Hepatocyte (in vitro differentiated cells): ENCODE measurements around the gene RAP1GAP2. TPM values are rescaled to one million over a fixed set of nuclear protein-coding genes. Genes with fewer than 3 reads are reported as not detected.
A peak's percentile ranks its signal among the peaks of the same experiment; 100 is the strongest.
"Not testable (repeated sequence)": the region's sequence is repeated elsewhere in the genome, so short reads cannot be mapped to it uniquely, and the experiment has no call there.

ENCODE experiments used
- DNase-seq: peaks from one replicate; pipeline ENCODE4 v3.0.0-alpha.2; 2016; ENCODE audit warnings: low spot score
- H2AFZ ChIP-seq: fragments of 200-600 bp; sonication (generic); 2 replicates; pipeline ENCODE4 v1.6.0; 2016; ENCODE audit warnings: antibody characterized with exemption, mild to moderate bottlenecking
- H3K27ac ChIP-seq: fragments of 200-600 bp; sonication (generic); 2 replicates; pipeline ENCODE4 v1.5.1; 2016; ENCODE audit warnings: mild to moderate bottlenecking
- H3K27me3 ChIP-seq: fragments of 200-600 bp; sonication (generic); 2 replicates; pipeline ENCODE4 v1.6.1; 2016
- H3K36me3 ChIP-seq: fragments of 200-600 bp; sonication (generic); replicated peaks from 2 replicates; pipeline ENCODE4 v1.5.1; 2016; ENCODE audit warnings: low read depth; ENCODE audit not compliant: insufficient read depth
- H3K4me1 ChIP-seq: fragments of 200-600 bp; sonication (generic); 2 replicates; pipeline ENCODE4 v1.5.1; 2016; ENCODE audit warnings: mild to moderate bottlenecking, moderate library complexity; ENCODE audit not compliant: insufficient read depth
- H3K4me2 ChIP-seq: fragments of 200-600 bp; sonication (generic); 2 replicates; pipeline ENCODE4 v1.6.0; 2016
- H3K4me3 ChIP-seq: fragments of 200-600 bp; sonication (generic); 2 replicates; pipeline ENCODE4 v1.5.1; 2016; ENCODE audit warnings: mild to moderate bottlenecking
- H3K79me2 ChIP-seq: fragments of 200-600 bp; sonication (generic); 2 replicates; pipeline ENCODE4 v1.6.0; 2017; ENCODE audit warnings: mild to moderate bottlenecking
- H3K9me2 ChIP-seq: fragments of 200-600 bp; sonication (generic); replicated peaks from 2 replicates; pipeline ENCODE4 v1.6.0; 2017; ENCODE audit warnings: mild to moderate bottlenecking; ENCODE audit not compliant: insufficient read depth
- H3K9me3 ChIP-seq: fragments of 200-600 bp; sonication (generic); 2 replicates; pipeline ENCODE4 v1.5.1; 2016; ENCODE audit warnings: low read depth, mild to moderate bottlenecking
- H4K20me1 ChIP-seq: fragments of 200-600 bp; sonication (generic); 2 replicates; pipeline ENCODE4 v1.6.0; 2016; ENCODE audit warnings: mild to moderate bottlenecking; ENCODE audit not compliant: insufficient read depth, poor library complexity, severe bottlenecking
- CTCF ChIP-seq: fragments of 200-600 bp; sonication (generic); IDR thresholded peaks from 2 replicates; pipeline ENCODE4 v1.5.1; 2016; ENCODE audit warnings: antibody characterized with exemption, mild to moderate bottlenecking; ENCODE audit not compliant: poor library complexity
- EZH2 ChIP-seq: fragments of 200-600 bp; sonication (generic); IDR thresholded peaks from 2 replicates; pipeline ENCODE4 v1.6.1; 2016; ENCODE audit warnings: antibody characterized with exemption, mild to moderate bottlenecking, borderline replicate concordance
- EZH2phosphoT487 ChIP-seq: fragments of 200-600 bp; sonication (generic); IDR thresholded peaks from one replicate; pipeline ENCODE4 v1.6.1; 2018; ENCODE audit warnings: antibody characterized with exemption, mild to moderate bottlenecking, low read depth, moderate library complexity; ENCODE audit not compliant: unreplicated experiment, severe bottlenecking
- WGBS: methylation state at CpG from one replicate; pipeline ENCODE4 v1.1.6; 2016; ENCODE audit warnings: low lambda C conversion rate; ENCODE audit errors: missing lambda C conversion rate; 5-methylcytosine and 5-hydroxymethylcytosine counted together
- polyA plus RNA-seq: library from polyadenylated mRNA; unstranded; fragments of >200 nt; fragmentation: Nextera tagmentation; extraction: Ambion mirVana; gene quantifications from 2 replicates; pipeline ENCODE4 v1.2.1, GENCODE V29; 2016
- total RNA-seq: library from RNA; depleted of rRNA; stranded (reverse); fragments of >200 nt; gene quantifications from 2 replicates; pipeline ENCODE4 v1.2.3, GENCODE V29; 2014

RAP1GAP2 gene
- total and polyA plus RNA-seq, 2 experiments from 2014 or later: 3.0 to 10.0 TPM

- Histone ChIP-seq H3K9me3 (no peaks in the 10 kb centered on the region), H3K9me2 (no peaks in the 10 kb centered on the region), H3K4me3 (no peak overlapping the region), H3K36me3 (no peaks in the 10 kb centered on the region), H3K4me2 (no peak overlapping the region), H3K27ac (no peak overlapping the region), H3K4me1 (peaks cover 9% of the 10 kb centered on the region), H4K20me1 (no peaks in the 10 kb centered on the region), H3K79me2 (peaks cover 3% of the 10 kb centered on the region), H3K27me3 (no peaks in the 10 kb centered on the region), H2AFZ (no peak overlapping the region)
- TF ChIP-seq CTCF (no peak), EZH2phosphoT487 (no peak), EZH2 (no peak)
- WGBS: 91% methylated on average over 6 of the region's 9 CpGs
- DNase-seq: no peak
These were observed 92.1 kb downstream of the RAP1GAP2 start for GRCh38 chr17:2888326-2888725.

- H3K4me3 ChIP-seq: no peak overlapping the region
- no peaks in the 10 kb centered on the region for H3K27me3 ChIP-seq
- no peak overlapping the region for H3K27ac ChIP-seq
- WGBS: 80% methylated on average over 8 of the region's 8 CpGs
- H3K79me2 ChIP-seq: peaks cover 3% of the 10 kb centered on the region
- no peak for DNase-seq
- H3K9me3 ChIP-seq: no peaks in the 10 kb centered on the region
- H2AFZ ChIP-seq: no peak overlapping the region
- no peaks in the 10 kb centered on the region for H3K9me2 ChIP-seq
- TF ChIP-seq EZH2phosphoT487: no peak
- H4K20me1 ChIP-seq: no peaks in the 10 kb centered on the region
- peaks cover 9% of the 10 kb centered on the region for H3K4me1 ChIP-seq
- H3K36me3 ChIP-seq: no peaks in the 10 kb centered on the region
- H3K4me2 ChIP-seq: no peak overlapping the region
These were observed 93.0 kb downstream of the RAP1GAP2 start for GRCh38 chr17:2889256-2889655.

GRCh38 chr17:2890778-2891177, 94.5 kb downstream of the RAP1GAP2 start:
- H3K9me2 ChIP-seq, H3K4me2 ChIP-seq, H3K4me3 ChIP-seq, H4K20me1 ChIP-seq, DNase-seq, H3K4me1 ChIP-seq, H3K9me3 ChIP-seq, H3K27me3 ChIP-seq, H2AFZ ChIP-seq, H3K79me2 ChIP-seq, H3K36me3 ChIP-seq: not testable (repeated sequence)
- H3K27ac ChIP-seq: peak overlapping the region; percentile 86
- WGBS: 56% methylated on average over 10 of the region's 10 CpGs

GRCh38 chr17:2892305-2892971, 96.2 kb downstream of the RAP1GAP2 start:
- Histone ChIP-seq H2AFZ (no peak overlapping the region), H3K4me2 (no peak overlapping the region), H4K20me1 (no peaks in the 10 kb centered on the region), H3K27ac (peak overlapping the region; percentile 87), H3K9me3 (no peaks in the 10 kb centered on the region), H3K4me1 (peaks cover 9% of the 10 kb centered on the region), H3K79me2 (peaks cover 3% of the 10 kb centered on the region), H3K36me3 (no peaks in the 10 kb centered on the region), H3K4me3 (no peak overlapping the region), H3K27me3 (no peaks in the 10 kb centered on the region), H3K9me2 (no peaks in the 10 kb centered on the region)
- TF ChIP-seq EZH2phosphoT487: no peak
- TF ChIP-seq CTCF: no peak
- no peak for TF ChIP-seq EZH2
- peak; percentile 85 for DNase-seq
- 70% methylated on average over 8 of the region's 8 CpGs for WGBS
